NCI-H2029 (cell line): Measurements from ENCODE around the gene RBBP8.

Source experiments
- DNase-seq: peaks from one replicate; lab custom pipeline; 2025; lab: John Stamatoyannopoulos, UW

Gene RBBP8

DNA sequence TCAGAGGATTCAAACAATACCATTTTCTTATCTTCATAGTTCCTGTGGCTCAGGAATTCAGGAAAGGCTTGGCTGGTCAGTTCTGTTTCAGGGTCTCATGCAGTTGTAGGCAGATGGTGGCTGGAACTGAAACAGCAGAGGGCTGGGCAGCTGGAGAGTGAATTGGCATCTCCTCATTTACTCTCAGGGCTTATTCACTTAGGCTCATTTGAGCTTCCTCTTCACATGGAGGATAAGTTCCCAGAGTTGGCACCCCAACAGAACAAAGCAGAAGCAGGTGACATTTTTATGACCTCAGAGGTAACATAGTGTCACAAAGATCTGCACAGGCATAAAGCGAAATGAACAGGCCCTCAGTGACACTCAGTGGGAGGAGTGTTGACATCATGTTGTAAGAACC, 66.1 kb downstream of the RBBP8 start:
- no peak for DNase-seq

DNA sequence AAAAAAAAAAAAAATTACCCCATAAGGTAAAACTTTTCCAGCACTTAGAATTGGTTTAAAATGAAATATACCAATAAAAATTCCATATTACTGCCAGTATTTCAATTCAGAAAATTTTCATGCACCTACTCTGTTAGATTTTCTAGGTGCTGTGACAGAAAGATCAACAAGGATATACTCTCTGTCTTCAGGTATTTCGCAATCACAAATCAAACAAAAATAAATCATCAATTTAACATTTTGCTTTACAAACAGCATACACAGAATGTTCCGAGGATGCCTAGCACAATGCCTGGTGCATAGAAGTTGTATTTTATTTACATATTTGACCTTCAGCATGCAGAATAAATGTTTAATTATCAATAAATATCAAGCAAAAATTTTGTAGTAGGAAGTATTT, 66.5 kb downstream of the RBBP8 start:
- no peak for DNase-seq

DNA sequence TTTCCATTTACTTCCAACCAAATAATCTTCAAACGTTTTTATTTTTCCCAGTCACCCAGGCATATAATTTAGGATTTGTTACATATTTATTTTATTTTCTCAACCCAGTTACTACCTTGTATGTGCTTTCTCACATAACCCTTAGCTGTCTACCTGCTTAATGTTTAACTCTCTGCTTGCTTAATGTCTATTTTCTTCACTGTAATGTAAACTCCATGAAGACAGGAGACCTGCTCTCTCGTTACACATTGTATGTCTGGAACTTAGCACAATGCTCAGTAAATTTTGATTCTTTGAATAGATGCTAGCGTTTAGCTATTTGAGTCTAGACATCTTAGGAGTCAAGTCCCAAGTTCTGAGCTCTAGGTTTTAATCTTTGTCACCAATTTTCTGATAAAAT, 70.2 kb downstream of the RBBP8 start:
- no peak for DNase-seq

GRCh38 chr18:23012249-23012648, 79.1 kb downstream of the RBBP8 start:
- no peak for DNase-seq

- DNase-seq = no peak
Measured at GRCh38 chr18:23020555-23021294, 87.6 kb downstream of the RBBP8 start.

DNA sequence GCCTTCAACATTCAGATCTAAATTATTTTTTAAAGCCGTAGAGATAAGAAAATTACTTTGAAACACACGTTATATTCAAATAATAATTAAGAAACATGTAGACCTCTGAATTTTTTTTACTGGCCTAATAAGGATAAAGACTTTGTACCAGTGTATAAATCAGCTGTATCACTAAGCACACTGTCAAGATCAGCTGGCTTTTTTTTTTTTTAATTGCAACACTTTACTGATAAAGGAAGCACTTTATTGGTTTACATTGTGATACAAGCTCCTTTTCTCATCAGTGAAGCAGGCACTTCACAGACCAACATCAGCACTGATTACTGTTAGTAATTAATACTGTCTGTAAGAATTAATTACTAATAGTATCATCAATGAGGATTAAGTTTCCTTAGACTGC, 88.5 kb downstream of the RBBP8 start:
- no peak for DNase-seq

DNA sequence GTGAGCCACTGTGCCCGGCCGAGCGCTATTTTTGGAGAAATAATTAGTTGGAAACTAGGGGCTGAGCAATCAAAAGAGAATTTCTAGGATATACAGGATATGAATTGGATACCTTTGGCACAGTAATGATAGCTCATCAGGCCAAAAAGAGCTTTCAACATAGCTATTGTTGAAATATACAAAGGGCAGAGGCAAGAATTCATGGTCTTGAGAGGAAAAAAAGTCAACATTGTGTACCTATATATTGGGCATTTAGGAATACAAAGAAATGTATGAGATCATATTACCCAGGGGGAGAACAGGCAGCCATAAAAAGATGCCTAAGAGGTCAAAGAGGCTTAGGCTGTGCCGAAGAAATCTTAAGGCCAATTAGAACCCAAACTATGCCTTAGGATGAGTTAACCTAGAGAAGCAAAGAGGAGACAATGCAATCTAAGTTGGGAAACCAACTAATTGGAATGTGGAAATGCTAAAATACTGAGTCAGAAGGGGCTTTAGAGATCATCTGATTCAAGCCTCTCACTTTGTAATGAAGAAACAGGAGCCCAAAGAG, 99.0 kb downstream of the RBBP8 start:
- no peak for DNase-seq

GRCh38 chr18:23033056-23033455, 99.9 kb downstream of the RBBP8 start:
- DNase-seq = no peak

DNA sequence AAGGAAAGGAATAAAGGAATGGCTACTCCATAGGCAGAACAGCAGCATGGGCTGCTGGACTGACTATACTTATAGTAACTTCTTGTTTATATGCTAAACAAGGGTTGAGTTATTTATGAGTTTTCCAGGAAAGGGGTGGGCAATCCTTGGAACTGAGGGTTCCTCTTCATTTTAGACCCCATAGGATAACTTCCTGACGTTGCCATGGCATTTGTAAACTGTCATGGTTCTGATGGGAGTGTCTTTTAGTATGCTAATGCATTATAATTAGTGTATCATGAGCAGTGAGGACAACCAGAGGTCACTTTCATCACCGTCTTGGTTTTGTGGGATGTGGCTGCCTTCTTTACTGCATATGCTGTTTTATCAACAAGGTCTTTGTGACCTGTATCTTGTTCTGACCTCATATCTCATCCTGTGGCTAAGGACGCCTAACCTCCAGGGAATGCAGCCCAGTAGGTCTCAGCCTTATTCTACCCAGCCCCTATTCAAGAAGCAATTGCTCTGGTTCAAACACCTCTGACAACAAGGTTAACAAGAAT, 103.6 kb downstream of the RBBP8 start:
- DNase-seq = no peak

DNA sequence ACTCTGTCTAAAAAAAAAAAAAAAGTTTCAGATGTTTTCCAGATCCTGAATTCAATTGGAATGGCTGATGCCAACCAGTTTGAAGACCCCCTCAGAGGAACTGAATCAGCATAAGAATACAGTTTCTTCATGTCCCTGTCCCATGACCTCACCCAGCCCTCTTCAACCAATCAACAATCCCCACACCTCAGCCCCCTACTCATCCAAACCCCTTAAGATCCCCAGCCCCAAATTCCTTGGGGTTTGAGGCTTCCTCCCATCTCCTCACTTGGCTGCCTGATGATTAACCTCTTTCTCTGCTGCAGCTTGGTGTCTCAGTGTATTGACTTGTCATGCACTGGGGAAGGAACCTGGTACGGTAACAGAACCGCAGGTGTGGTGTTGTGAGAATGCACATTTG, 104.5 kb downstream of the RBBP8 start:
- DNase-seq = no peak

GRCh38 chr18:23038712-23039111, 105.6 kb downstream of the RBBP8 start:
- DNase-seq = no peak

DNA sequence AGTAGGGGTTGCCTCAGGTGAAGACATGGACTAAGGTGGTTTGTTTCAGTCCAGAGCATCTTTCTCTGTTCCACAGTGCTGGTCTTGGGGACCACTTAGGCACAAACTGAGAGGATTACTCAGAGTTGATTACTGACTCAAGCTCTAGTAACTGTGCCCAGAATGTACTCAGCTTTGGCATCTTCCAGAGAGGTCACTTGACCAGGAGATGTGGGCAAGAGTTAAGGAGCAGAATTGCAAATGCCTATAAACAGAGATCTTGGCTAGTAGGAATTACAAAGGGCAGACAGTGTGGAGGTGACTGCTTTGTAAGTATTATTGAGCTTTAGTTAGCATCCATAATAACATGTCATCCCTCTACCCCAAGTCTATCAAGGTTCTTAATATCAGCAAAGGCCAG, 109.0 kb downstream of the RBBP8 start:
- DNase-seq = no peak

- no peak for DNase-seq
Measured at GRCh38 chr18:23043803-23044376, 110.8 kb downstream of the RBBP8 start.

DNA sequence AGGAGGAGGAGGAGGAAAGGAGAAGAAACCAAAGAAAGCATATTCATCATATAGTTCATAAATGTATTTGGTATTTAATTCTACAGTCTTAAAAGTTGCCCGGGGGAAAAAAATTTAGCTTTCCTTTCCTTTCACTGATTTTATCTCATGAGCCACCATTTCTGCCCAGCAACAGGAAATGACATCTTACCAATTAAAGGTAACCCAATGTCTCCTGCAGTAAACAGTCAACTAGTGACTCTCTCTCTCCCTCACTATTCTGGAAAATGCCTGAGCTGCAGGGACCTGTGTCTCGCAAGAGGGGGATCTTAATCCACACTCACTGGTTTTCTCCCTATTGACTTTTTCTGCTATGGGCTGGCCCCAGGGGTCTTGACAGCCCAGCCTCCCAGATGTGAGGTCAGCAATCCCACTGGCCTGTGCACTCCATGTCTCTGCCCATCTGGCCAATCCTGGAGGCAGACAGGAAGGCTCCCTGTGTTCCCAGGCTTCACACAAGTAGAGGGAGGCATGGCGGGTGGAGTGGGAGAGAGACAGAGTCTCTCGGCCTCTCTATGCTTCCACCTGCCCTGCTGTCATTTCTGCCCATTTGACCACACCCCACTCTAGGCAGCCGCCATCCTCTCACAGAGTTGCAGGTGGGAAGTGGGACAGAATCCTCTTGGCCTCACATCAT, 116.7 kb downstream of the RBBP8 start:
- DNase-seq = no peak

- no peak for DNase-seq
Measured at GRCh38 chr18:23053776-23054457, 120.8 kb downstream of the RBBP8 start.

- no peak for DNase-seq
Measured at GRCh38 chr18:23054553-23054952, 121.4 kb downstream of the RBBP8 start.

GRCh38 chr18:23056315-23056714, 123.2 kb downstream of the RBBP8 start:
- no peak for DNase-seq

- no peak for DNase-seq
Measured at GRCh38 chr18:23057096-23057495, 124.0 kb downstream of the RBBP8 start.

- no peak for DNase-seq
Measured at GRCh38 chr18:23058746-23059415, 125.8 kb downstream of the RBBP8 start.

DNA sequence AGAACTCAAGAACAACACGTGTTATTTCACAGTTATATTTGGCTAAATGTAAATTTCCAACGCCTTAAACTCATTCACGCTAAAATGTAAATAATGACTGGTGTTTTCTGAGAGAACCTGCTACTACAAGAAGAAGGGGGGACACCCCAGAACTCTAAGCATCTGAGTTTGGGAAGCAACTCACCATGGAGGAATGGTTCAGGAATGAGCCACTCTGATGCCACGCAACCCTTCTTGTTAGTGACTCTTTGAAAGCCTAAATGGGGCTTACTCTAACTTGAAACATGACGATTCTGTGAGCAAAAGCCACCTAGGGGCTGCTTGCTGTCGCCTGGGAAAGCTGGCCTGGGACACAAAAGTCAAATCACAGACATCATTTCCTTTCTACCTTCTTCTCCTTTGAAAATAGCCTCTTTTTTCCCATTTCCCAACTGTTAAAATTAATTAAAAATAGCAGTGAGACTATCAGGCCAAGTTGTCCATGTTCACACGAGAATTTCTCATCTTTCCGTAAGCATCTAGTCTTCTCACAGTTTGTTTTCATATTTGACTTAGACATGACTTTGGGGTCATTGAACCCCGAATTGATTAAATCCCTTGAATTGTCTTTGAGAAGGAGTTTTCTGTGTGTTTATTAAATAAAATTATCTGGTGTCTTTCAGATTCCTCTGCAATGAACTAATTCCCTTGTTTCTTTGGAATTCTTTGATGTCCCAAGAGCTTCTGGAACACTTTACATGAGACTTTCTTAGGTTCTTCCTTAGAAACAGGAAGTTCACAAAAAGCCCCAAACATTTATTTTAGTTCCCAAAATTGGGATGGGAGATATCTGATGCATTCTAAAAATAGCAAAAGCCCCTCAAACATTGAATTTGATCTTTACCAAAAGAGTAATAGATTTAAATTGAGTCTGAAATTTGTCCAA, 126.7 kb downstream of the RBBP8 start:
- DNase-seq = no peak

DNA sequence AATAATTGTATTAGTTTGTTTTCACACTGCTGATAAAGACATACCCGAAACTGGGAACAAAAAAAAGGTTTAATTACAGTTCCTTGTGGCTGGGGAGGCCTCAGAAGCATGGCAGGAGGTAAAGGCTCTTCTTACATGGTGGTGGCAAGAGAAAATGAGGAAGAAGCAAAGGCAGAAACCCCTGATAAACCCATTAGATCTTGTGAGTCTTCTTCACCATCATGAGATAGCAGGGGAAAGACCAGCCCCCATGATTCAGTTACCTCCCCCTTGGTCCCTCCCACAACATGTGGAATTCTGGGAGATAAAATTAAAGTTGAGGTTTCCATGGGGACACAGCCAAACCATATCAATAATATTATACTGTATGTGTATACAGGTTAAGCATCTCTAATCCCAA, 128.9 kb downstream of the RBBP8 start:
- no peak for DNase-seq
